Mucosa of descending colon (tissue), 3 donors: ENCODE measurements around the gene RGS6. TPM values are rescaled to one million over a fixed set of nuclear protein-coding genes. Genes with fewer than 3 reads are reported as not detected.

Experiments
- ATAC-seq: fragments of 200-7000 bp; cut with Tn5 transposase; one replicate; pipeline ENCODE4 v1.9.1; 2020; ENCODE audit warnings: mild to moderate bottlenecking, moderate library complexity
- DNase-seq, 3 donors: peaks; one replicate each; pipeline ENCODE4 v3.0.0-alpha.2; 2020
- H3K36me3 ChIP-seq: fragments of 200-600 bp; one replicate; pipeline ENCODE4 v1.8.0; 2021; ENCODE audit warnings: low read depth, mild to moderate bottlenecking
- H3K4me1 ChIP-seq: fragments of 200-600 bp; one replicate; pipeline ENCODE4 v1.8.0; 2021; ENCODE audit warnings: low read depth, mild to moderate bottlenecking
- H3K4me3 ChIP-seq: fragments of 200-600 bp; one replicate; pipeline ENCODE4 v1.8.0; 2021; ENCODE audit warnings: mild to moderate bottlenecking
- H3K9me3 ChIP-seq: fragments of 200-600 bp; one replicate; pipeline ENCODE4 v1.8.0; 2021; ENCODE audit warnings: mild to moderate bottlenecking
- intact Hi-C, 2 donors: fragments of 100-400 bp; cut with DNase I in 1 of 2; cut with micrococcal nuclease in 1 of 2; formaldehyde crosslinking; loops; one replicate each; pipeline versions ENCODE4 v1.11.0 to v1.11.1; 2022; cut with DNase I, micrococcal nuclease
- total RNA-seq, 3 donors: library from RNA; stranded (reverse); fragmentation: NEBNext Ultra II Directional in 2 of 3; extraction: Animal tissue kit (Norgen Biotek cat#: 25700) in 2 of 3; gene quantifications; one replicate each; pipeline versions ENCODE4 v1.2.1 to v1.2.4, GENCODE V29; 2021 to 2023
- TF ChIP-seq, protein P1 (sequence below): fragments of 200-600 bp; IDR thresholded peaks from one replicate; pipeline ENCODE4 v1.8.0; 2022; ENCODE audit warnings: antibody characterized with exemption, mild to moderate bottlenecking
- donor health status: DM: no; HTN: no; CAD: no; lungs with moderate emphysema.
- donor health status: DM: no; HTN: no; CAD: no.
- donor health status: DM: no; HTN: yes; CAD: no.

Gene RGS6
- total RNA-seq, 3 donors from 2014 or later, result 0.66 to 2.5 (median 0.94) TPM

- intact Hi-C loops, result no loop called here
- no peaks in the 10 kb centered on the region for H3K36me3 ChIP-seq
- peaks cover 8% of the 10 kb centered on the region for H3K9me3 ChIP-seq
- TF ChIP-seq, protein P1, sequence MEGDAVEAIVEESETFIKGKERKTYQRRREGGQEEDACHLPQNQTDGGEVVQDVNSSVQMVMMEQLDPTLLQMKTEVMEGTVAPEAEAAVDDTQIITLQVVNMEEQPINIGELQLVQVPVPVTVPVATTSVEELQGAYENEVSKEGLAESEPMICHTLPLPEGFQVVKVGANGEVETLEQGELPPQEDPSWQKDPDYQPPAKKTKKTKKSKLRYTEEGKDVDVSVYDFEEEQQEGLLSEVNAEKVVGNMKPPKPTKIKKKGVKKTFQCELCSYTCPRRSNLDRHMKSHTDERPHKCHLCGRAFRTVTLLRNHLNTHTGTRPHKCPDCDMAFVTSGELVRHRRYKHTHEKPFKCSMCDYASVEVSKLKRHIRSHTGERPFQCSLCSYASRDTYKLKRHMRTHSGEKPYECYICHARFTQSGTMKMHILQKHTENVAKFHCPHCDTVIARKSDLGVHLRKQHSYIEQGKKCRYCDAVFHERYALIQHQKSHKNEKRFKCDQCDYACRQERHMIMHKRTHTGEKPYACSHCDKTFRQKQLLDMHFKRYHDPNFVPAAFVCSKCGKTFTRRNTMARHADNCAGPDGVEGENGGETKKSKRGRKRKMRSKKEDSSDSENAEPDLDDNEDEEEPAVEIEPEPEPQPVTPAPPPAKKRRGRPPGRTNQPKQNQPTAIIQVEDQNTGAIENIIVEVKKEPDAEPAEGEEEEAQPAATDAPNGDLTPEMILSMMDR, result no peak
- ATAC-seq, result no peak
- no peaks in the 10 kb centered on the region for H3K4me1 ChIP-seq
- no peak for DNase-seq
- no peak overlapping the region for H3K4me3 ChIP-seq
Observed at GRCh38 chr14:72389200-72389599, 457.0 kb downstream of the RGS6 start.

DNA sequence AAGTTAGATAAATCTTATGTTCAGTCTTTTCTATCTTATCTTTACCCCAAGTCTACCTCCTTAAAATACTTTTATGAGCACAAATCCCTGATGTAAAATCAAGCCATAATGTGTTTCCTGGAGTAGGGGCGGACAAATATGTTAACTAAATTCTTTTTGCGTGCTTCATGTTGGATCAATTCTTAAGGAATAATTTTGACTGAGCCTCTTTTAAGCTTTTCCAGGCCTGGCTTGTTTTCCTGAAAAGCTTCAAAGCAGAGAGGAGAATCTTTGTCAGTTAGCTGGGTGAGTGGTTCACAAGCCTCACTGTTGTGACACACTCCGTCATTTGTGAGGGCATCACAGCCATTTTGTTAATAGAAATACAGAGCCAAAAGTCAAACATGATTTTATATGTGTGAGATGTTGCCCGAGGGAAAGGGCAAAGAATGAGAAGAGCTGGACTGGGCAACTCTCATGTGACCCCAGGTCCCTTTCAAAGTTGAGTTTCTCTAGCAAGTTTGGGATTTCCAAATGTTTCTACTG lies 468.9 kb downstream of the RGS6 start:
- no peak for DNase-seq
- H3K9me3 ChIP-seq, result peaks cover under 1% of the 10 kb centered on the region
- TF ChIP-seq, protein P1, result no peak
- no peak for ATAC-seq
- no peak overlapping the region for H3K4me3 ChIP-seq
- no peaks in the 10 kb centered on the region for H3K36me3 ChIP-seq
- intact Hi-C loops, result no loop called here
- H3K4me1 ChIP-seq, result no peaks in the 10 kb centered on the region

DNA sequence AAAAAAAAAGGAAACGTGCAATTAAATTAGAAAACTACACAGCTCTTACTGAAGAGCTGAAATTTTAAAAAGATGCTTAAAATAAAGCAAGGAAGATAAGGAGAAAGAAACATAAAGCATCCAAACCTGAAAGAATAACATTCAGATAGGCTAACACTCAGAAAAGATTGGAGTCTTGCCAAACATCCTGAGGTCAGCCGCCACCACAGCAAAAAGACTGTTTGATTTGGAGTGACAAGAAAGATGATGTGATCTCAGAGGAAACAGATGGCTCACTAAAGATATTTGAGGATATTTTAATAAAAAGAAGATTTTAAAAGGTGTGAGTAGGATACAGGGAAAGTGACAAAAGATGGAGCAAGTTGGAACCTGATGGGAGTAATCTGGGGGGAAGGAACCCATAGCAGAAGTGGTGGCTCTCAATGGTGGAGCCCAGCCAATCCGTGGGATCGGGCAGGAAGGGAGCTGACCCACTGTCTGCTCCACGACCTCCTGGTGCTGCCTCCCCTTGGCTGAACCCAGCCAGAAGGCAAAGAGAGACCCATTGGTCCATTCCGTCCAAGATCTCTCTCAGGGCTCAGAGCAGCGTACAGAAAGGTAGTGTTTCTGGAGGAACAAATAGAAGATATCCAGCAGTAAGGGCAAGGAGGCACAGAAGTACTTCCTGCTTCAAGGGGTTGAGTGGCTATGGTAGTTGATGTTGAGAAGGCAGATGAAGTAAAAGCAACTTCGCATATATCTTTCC lies 469.6 kb downstream of the RGS6 start:
- DNase-seq, result peak in 1 of 3 donors; percentile 11
- Histone ChIP-seq H3K4me1 (no peaks in the 10 kb centered on the region), H3K4me3 (no peak overlapping the region), H3K36me3 (no peaks in the 10 kb centered on the region), H3K9me3 (no peaks in the 10 kb centered on the region)
- TF ChIP-seq, protein P1, result no peak
- no peak for ATAC-seq
- intact Hi-C loops, result no loop called here

DNA sequence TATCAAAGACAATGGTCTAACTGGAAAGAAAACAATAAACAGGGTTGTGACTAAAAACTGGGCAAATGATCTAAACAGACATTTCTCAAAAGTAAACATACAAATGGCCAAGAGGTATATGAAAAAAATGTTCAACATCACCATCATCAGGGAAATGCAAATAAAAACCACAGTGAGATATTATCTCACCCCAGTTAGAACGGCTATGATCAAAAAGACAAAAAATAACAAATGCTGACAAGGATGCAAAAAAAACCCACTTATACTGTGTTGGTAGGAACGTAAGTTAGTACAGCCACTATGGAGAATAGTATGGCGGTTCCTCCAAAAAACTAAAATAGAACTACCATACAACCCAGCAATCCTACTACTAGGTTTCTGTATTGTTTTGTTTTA lies 470.1 kb downstream of the RGS6 start:
- ATAC-seq (no peak), DNase-seq (no peak)
- H3K4me3 ChIP-seq, result no peak overlapping the region
- H3K4me1 ChIP-seq, result no peaks in the 10 kb centered on the region
- no peaks in the 10 kb centered on the region for H3K9me3 ChIP-seq
- intact Hi-C loops, result no loop called here
- no peaks in the 10 kb centered on the region for H3K36me3 ChIP-seq
- TF ChIP-seq, protein P1, result no peak

GRCh38 chr14:72404106-72404774 lies 472.0 kb downstream of the RGS6 start:
- intact Hi-C loops, result no loop called here
- no peak overlapping the region for H3K4me3 ChIP-seq
- DNase-seq (no peak), ATAC-seq (no peak)
- TF ChIP-seq, protein P1, result no peak
- H3K4me1 ChIP-seq, result no peaks in the 10 kb centered on the region
- no peaks in the 10 kb centered on the region for H3K36me3 ChIP-seq
- H3K9me3 ChIP-seq, result no peaks in the 10 kb centered on the region
